RWPE2 (cell line): ENCODE measurements around the gene RNF34.
A peak's percentile ranks its signal among the peaks of the same experiment; 100 is the strongest.

ENCODE experiments used
- ATAC-seq: fragments of 200-7000 bp; cut with Tn5 transposase; 3 replicates; pipeline ENCODE4 v1.9.1; 2021; ENCODE audit warnings: low read depth
- DNase-seq: peaks from one replicate; pipeline ENCODE4 v3.0.0-alpha.2; 2020; ENCODE audit warnings: low spot score
- H3K27ac ChIP-seq: fragments of 450-650 bp; 2 replicates; pipeline ENCODE4 v1.5.1; 2017; ENCODE audit warnings: mild to moderate bottlenecking; ENCODE audit not compliant: poor library complexity, severe bottlenecking
- H3K27me3 ChIP-seq: fragments of 250-450 bp; sonication (Bioruptor Pico); 2 replicates; pipeline ENCODE4 v1.5.1; 2021; ENCODE audit warnings: mild to moderate bottlenecking, moderate library complexity; ENCODE audit not compliant: insufficient read depth, poor library complexity, severe bottlenecking
- H3K36me3 ChIP-seq: fragments of 250-450 bp; sonication (Bioruptor Pico); 2 replicates; pipeline ENCODE4 v1.5.1; 2020; ENCODE audit warnings: low read depth, mild to moderate bottlenecking, moderate library complexity
- H3K4me1 ChIP-seq: fragments of 250-450 bp; sonication (Bioruptor Pico); 2 replicates; pipeline ENCODE4 v1.5.1; 2021; ENCODE audit warnings: mild to moderate bottlenecking, moderate library complexity; ENCODE audit not compliant: insufficient read depth, poor library complexity, severe bottlenecking
- H3K4me3 ChIP-seq: fragments of 250-450 bp; sonication (Bioruptor Pico); 2 replicates; pipeline ENCODE4 v1.5.1; 2021; ENCODE audit warnings: mild to moderate bottlenecking, moderate library complexity; ENCODE audit not compliant: severe bottlenecking
- H3K9me3 ChIP-seq: fragments of 250-450 bp; sonication (Bioruptor Pico); 2 replicates; pipeline ENCODE4 v1.5.1; 2021; ENCODE audit warnings: mild to moderate bottlenecking, moderate library complexity; ENCODE audit not compliant: severe bottlenecking
- CTCF ChIP-seq: fragments of 450-650 bp; IDR thresholded peaks from one replicate; pipeline ENCODE4 v1.5.1; 2017; ENCODE audit warnings: mild to moderate bottlenecking, moderate library complexity; ENCODE audit not compliant: poor library complexity, severe bottlenecking

The RNF34 gene

GRCh38 chr12:121430833-121431415 is 31.0 kb downstream of the RNF34 start:
- no peaks in the 10 kb centered on the region for H3K27me3 ChIP-seq
- ATAC-seq, result no peak
- DNase-seq, result no peak
- no peak overlapping the region for H3K4me3 ChIP-seq
- TF ChIP-seq CTCF, result no peak
- H3K4me1 ChIP-seq, result no peaks in the 10 kb centered on the region
- peaks cover 74% of the 10 kb centered on the region for H3K36me3 ChIP-seq
- no peak overlapping the region for H3K27ac ChIP-seq
- H3K9me3 ChIP-seq, result no peaks in the 10 kb centered on the region

GRCh38 chr12:121432740-121433480 is 33.0 kb downstream of the RNF34 start:
- Histone ChIP-seq H3K4me1 (no peaks in the 10 kb centered on the region), H3K36me3 (peaks cover 72% of the 10 kb centered on the region), H3K9me3 (no peaks in the 10 kb centered on the region), H3K27me3 (no peaks in the 10 kb centered on the region), H3K4me3 (no peak overlapping the region), H3K27ac (no peak overlapping the region)
- peak; percentile 19; the same call in 1 of the 3 replicates for ATAC-seq
- TF ChIP-seq CTCF, result no peak
- DNase-seq, result no peak

GRCh38 chr12:121436706-121437105 is 36.8 kb downstream of the RNF34 start:
- DNase-seq (no peak), ATAC-seq (no peak)
- H3K9me3 ChIP-seq, result no peaks in the 10 kb centered on the region
- peaks cover 66% of the 10 kb centered on the region for H3K36me3 ChIP-seq
- no peaks in the 10 kb centered on the region for H3K27me3 ChIP-seq
- H3K4me1 ChIP-seq, result no peaks in the 10 kb centered on the region
- TF ChIP-seq CTCF, result no peak
- no peak overlapping the region for H3K4me3 ChIP-seq
- no peak overlapping the region for H3K27ac ChIP-seq

GRCh38 chr12:121438905-121439304 is 39.0 kb downstream of the RNF34 start:
- no peak overlapping the region for H3K27ac ChIP-seq
- H3K4me3 ChIP-seq, result no peak overlapping the region
- no peaks in the 10 kb centered on the region for H3K4me1 ChIP-seq
- H3K36me3 ChIP-seq, result peaks cover 63% of the 10 kb centered on the region
- no peak for TF ChIP-seq CTCF
- ATAC-seq (no peak), DNase-seq (no peak)
- H3K9me3 ChIP-seq, result no peaks in the 10 kb centered on the region
- no peaks in the 10 kb centered on the region for H3K27me3 ChIP-seq

GRCh38 chr12:121439715-121440114 is 39.8 kb downstream of the RNF34 start:
- Histone ChIP-seq H3K9me3 (no peaks in the 10 kb centered on the region), H3K36me3 (peaks cover 60% of the 10 kb centered on the region), H3K27ac (no peak overlapping the region), H3K27me3 (no peaks in the 10 kb centered on the region), H3K4me3 (no peak overlapping the region), H3K4me1 (no peaks in the 10 kb centered on the region)
- TF ChIP-seq CTCF, result no peak
- DNase-seq, result no peak
- ATAC-seq, result no peak
